NB4 (cell line): ENCODE measurements around the gene CMSS1.

Source experiments
- DNase-seq: peaks from one replicate; pipeline ENCODE4 v3.0.0; 2010; ENCODE audit warnings: low read depth
- H3K4me3 ChIP-seq: one replicate; pipeline ENCODE4 v1.5.1; 2011; ENCODE audit warnings: mild to moderate bottlenecking, low read depth, low read length, moderate library complexity
- CTCF ChIP-seq: IDR thresholded peaks from one replicate; pipeline ENCODE4 v1.5.1; 2012; ENCODE audit warnings: low read depth, low read length
- MAX ChIP-seq: IDR thresholded peaks from 2 replicates; pipeline ENCODE4 v1.6.1; 2011; ENCODE audit warnings: low read depth, low read length
- MYC ChIP-seq: IDR thresholded peaks from 2 replicates; pipeline ENCODE4 v1.6.1; 2011; ENCODE audit warnings: low read depth, low read length
- POLR2A ChIP-seq: IDR thresholded peaks from 2 replicates; pipeline ENCODE4 v1.6.1; 2011; ENCODE audit warnings: mild to moderate bottlenecking; ENCODE audit not compliant: insufficient read length; ENCODE audit errors: extremely low read depth

The CMSS1 gene

GRCh38 chr3:99875929-99876841 lies 58.5 kb downstream of the CMSS1 start:
- peak; percentile 78 for DNase-seq
- peak overlapping the region; percentile 70 for H3K4me3 ChIP-seq
- TF ChIP-seq MYC (no peak), CTCF (no peak), POLR2A (no peak), MAX (peak; percentile 52; the same call in 1 of the 2 replicates)

GRCh38 chr3:99877031-99877579 lies 59.4 kb downstream of the CMSS1 start:
- no peak overlapping the region for H3K4me3 ChIP-seq
- DNase-seq, result no peak
- TF ChIP-seq MYC, result no peak
- no peak for TF ChIP-seq MAX
- no peak for TF ChIP-seq POLR2A
- TF ChIP-seq CTCF, result no peak

- DNase-seq, result peak; percentile 40
- no peak overlapping the region for H3K4me3 ChIP-seq
- TF ChIP-seq MAX, result no peak
- TF ChIP-seq POLR2A, result no peak
- no peak for TF ChIP-seq MYC
- no peak for TF ChIP-seq CTCF
These were observed 60.3 kb downstream of the CMSS1 start for GRCh38 chr3:99878005-99878404.

GRCh38 chr3:99879275-99879674 lies 61.6 kb downstream of the CMSS1 start:
- DNase-seq, result no peak
- H3K4me3 ChIP-seq, result no peak overlapping the region
- TF ChIP-seq MAX (no peak), POLR2A (no peak), CTCF (no peak), MYC (no peak)

GRCh38 chr3:99881121-99881524 lies 63.5 kb downstream of the CMSS1 start:
- no peak for DNase-seq
- H3K4me3 ChIP-seq, result no peak overlapping the region
- TF ChIP-seq POLR2A (no peak), MYC (no peak), MAX (no peak), CTCF (no peak)
